GM12892 (cell line): ENCODE measurements around the gene SPIRE2.

Experiments
- POLR2A ChIP-seq: IDR thresholded peaks from 2 replicates; pipeline ENCODE4 v1.6.1; 2011; ENCODE audit warnings: low read depth, low read length, control low read depth
- POLR2AphosphoS5 ChIP-seq: IDR thresholded peaks from 2 replicates; pipeline ENCODE4 v1.6.1; 2011; ENCODE audit warnings: low read depth, low read length, control low read depth

- TF ChIP-seq POLR2AphosphoS5 (peak; percentile 21; the same call in 1 of the 2 replicates), POLR2A (no peak)
Measured at GRCh38 chr16:89808475-89808874, 19.8 kb upstream of the SPIRE2 start.
